Stomach (tissue), 4 donors: Measurements from ENCODE around the gene MST1.
"Not testable (repeated sequence)": the region's sequence is repeated elsewhere in the genome, so short reads cannot be mapped to it uniquely, and the experiment has no call there.

Experiments
- CTCF ChIP-seq, 7 experiments: fragments of 450-650 bp in 4 of 7; fragments of 200-600 bp in 3 of 7; sonication (generic) in 3 of 7; IDR thresholded peaks; one replicate each; pipeline ENCODE4 v1.5.1; 2016 to 2019; ENCODE audit warnings: antibody characterized with exemption in 7 of 7, control low read depth in 2 of 7, mild to moderate bottlenecking in 1 of 7
- EP300 ChIP-seq: sonication (generic); formaldehyde crosslinking; IDR thresholded peaks from one replicate; pipeline ENCODE4 v1.6.1; 2017; ENCODE audit warnings: antibody characterized with exemption
- POLR2A ChIP-seq, 4 donors: fragments of 450-650 bp; IDR thresholded peaks; one replicate each; pipeline ENCODE4 v1.6.1; 2016; ENCODE audit warnings: antibody characterized with exemption in 4 of 4, control low read depth in 2 of 4, mild to moderate bottlenecking in 1 of 4, moderate library complexity in 1 of 4
- POLR2AphosphoS5 ChIP-seq, 3 donors: sonication (generic); formaldehyde crosslinking; IDR thresholded peaks; one replicate each; pipeline ENCODE4 v1.6.1; 2016; ENCODE audit warnings: antibody characterized with exemption in 3 of 3

- TF ChIP-seq CTCF (IDR thresholded peaks at IDR 0.05); POLR2A (IDR thresholded peaks at IDR 0.05); POLR2AphosphoS5 (IDR thresholded peaks at IDR 0.05); EP300: not testable (repeated sequence)
Observed at GRCh38 chr3:49685103-49685502, 4.2 kb downstream of the MST1 start.
